ENCODE measurements around the gene PRDM16. TPM values are rescaled to one million over a fixed set of nuclear protein-coding genes. Genes with fewer than 3 reads are reported as not detected.

Gene PRDM16
- total RNA-seq, 4 donors from 2014 or later: 0.19 to 1.6 (median 0.36) TPM

GRCh38 chr1:3054474-3054873 lies 14.5 kb upstream of the PRDM16 start:
- Histone ChIP-seq H3K27ac (no peak overlapping the region), H3K4me1 (no peaks in the 10 kb centered on the region), H3K27me3 (peaks cover 72% of the 10 kb centered on the region), H3K9me3 (no peaks in the 10 kb centered on the region), H3K4me3 (no peak overlapping the region), H3K36me3 (no peaks in the 10 kb centered on the region)
- no peak for TF ChIP-seq POLR2A (IDR thresholded peaks at IDR 0.05)
- TF ChIP-seq POLR2AphosphoS5 (IDR thresholded peaks at IDR 0.05): no peak
- peak; percentile 31 to 38 for DNase-seq (ENCODE audit: low spot score in 2 of 2)
- 69% methylated on average over 12 of the region's 12 CpGs for WGBS

DNA sequence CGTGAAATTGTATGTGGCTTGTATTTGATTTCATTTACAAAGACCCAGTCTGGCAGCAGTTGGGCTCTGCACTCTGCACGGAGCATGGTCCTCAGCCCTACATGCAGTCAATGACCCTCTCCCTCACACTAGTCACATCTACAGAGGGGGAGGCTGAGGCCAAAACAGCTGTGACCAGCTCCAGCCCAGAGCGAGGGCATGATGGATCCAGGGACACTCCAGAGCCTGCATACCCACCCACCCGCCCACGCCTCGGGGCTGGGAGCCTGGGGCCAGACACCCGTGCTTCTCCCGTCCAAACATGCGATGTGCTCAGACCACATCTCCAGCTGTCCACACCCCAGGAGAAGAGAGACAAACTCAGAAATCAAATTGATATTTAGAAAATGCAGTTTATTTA lies 14.0 kb upstream of the PRDM16 start:
- no peaks in the 10 kb centered on the region for H3K9me3 ChIP-seq
- H3K36me3 ChIP-seq: no peaks in the 10 kb centered on the region
- H3K4me3 ChIP-seq: no peak overlapping the region
- no peak overlapping the region for H3K27ac ChIP-seq
- H3K4me1 ChIP-seq: no peaks in the 10 kb centered on the region
- DNase-seq (ENCODE audit: low spot score in 2 of 2): peak in 1 of 2 donors; percentile 7
- H3K27me3 ChIP-seq: peaks cover 76% of the 10 kb centered on the region
- WGBS: 54% methylated on average over 9 of the region's 9 CpGs
- TF ChIP-seq CTCF (IDR thresholded peaks at IDR 0.05) (no peak), EP300 (IDR thresholded peaks at IDR 0.05) (no peak), POLR2A (IDR thresholded peaks at IDR 0.05) (no peak), POLR2AphosphoS5 (IDR thresholded peaks at IDR 0.05) (no peak)

GRCh38 chr1:3056641-3057040 lies 12.4 kb upstream of the PRDM16 start:
- peak in 1 of 2 donors; percentile 4 for DNase-seq (ENCODE audit: low spot score in 2 of 2)
- Histone ChIP-seq H3K9me3 (no peaks in the 10 kb centered on the region), H3K27ac (no peak overlapping the region), H3K36me3 (no peaks in the 10 kb centered on the region), H3K27me3 (peaks cover 80% of the 10 kb centered on the region), H3K4me1 (no peaks in the 10 kb centered on the region), H3K4me3 (no peak overlapping the region)
- TF ChIP-seq CTCF (IDR thresholded peaks at IDR 0.05): no peak
- WGBS: 91% methylated on average over 5 of the region's 5 CpGs

DNA sequence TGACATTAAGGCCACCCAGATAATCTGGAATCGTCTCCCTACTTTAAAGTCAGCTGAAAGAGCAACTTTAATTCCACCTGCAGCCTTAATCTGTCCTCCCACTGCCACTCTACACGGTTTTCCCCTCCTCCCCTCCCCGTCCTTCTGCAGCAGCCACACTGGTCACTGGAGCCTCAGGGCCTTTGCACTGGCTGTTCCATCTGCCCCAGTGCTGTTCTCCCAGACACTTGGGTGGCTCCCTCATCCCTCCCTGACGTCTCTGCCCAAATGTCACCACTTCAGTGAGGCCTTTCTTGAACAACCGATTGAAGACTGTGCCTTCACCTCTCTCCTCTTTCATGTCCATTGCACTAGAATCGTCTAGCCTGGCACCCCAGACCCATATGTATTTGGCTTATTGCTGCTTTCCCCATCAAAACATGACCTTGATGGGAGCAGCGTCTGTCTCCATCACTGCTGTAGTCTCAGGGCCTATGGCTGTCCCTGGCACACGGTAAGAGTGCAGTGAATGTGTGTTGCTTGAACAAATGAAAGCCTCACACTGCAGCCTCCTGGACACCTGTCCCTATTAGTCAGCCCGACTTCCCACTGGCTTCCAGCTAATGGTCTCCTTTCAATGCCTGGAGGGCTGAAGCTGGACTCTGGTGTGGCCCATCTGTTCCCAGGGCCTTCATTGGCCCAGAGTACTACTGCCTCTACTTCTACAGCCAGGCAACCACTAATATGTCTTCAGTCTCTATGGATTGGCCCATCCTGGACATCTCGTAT lies 10.6 kb upstream of the PRDM16 start:
- H3K9me3 ChIP-seq: no peaks in the 10 kb centered on the region
- WGBS: 79% methylated on average over 10 of the region's 10 CpGs
- H3K27ac ChIP-seq: no peak overlapping the region
- TF ChIP-seq CTCF (IDR thresholded peaks at IDR 0.05) (no peak), POLR2AphosphoS5 (IDR thresholded peaks at IDR 0.05) (no peak), EP300 (IDR thresholded peaks at IDR 0.05) (no peak), POLR2A (IDR thresholded peaks at IDR 0.05) (no peak)
- peak; percentile 27 to 69 for DNase-seq (ENCODE audit: low spot score in 2 of 2)
- peaks cover 11% of the 10 kb centered on the region for H3K4me1 ChIP-seq
- H3K27me3 ChIP-seq: peaks cover 85% of the 10 kb centered on the region
- H3K4me3 ChIP-seq: no peak overlapping the region
- no peaks in the 10 kb centered on the region for H3K36me3 ChIP-seq

GRCh38 chr1:3060127-3060526 lies 8.9 kb upstream of the PRDM16 start:
- DNase-seq (ENCODE audit: low spot score in 2 of 2): peak; percentile 36 to 60
- WGBS: 72% methylated on average over 7 of the region's 9 CpGs
- Histone ChIP-seq H3K27ac (no peak overlapping the region), H3K4me3 (no peak overlapping the region), H3K4me1 (peaks cover 19% of the 10 kb centered on the region), H3K36me3 (no peaks in the 10 kb centered on the region), H3K27me3 (peaks cover 85% of the 10 kb centered on the region), H3K9me3 (no peaks in the 10 kb centered on the region)
- no peak for TF ChIP-seq EP300 (IDR thresholded peaks at IDR 0.05)
- TF ChIP-seq CTCF (IDR thresholded peaks at IDR 0.05): no peak
- TF ChIP-seq POLR2A (IDR thresholded peaks at IDR 0.05): no peak
- no peak for TF ChIP-seq POLR2AphosphoS5 (IDR thresholded peaks at IDR 0.05)
